HG03558 (cell line): ENCODE data around the gene UBTD1.

Experiments
- ATAC-seq: cut with Tn5 transposase; IDR thresholded peaks from one replicate; pipeline ENCODE4 v1.9.1; 2021; ENCODE audit warnings: moderate number of reproducible peaks; ENCODE audit not compliant: unreplicated experiment; ENCODE audit errors: extremely low read depth

Gene UBTD1

GRCh38 chr10:97481071-97481470 lies 17.7 kb upstream of the UBTD1 start:
- ATAC-seq = no peak

GRCh38 chr10:97482381-97482780 lies 16.3 kb upstream of the UBTD1 start:
- ATAC-seq = no peak

- no peak for ATAC-seq
Measured at GRCh38 chr10:97483506-97483905, 15.2 kb upstream of the UBTD1 start.

GRCh38 chr10:97483921-97484320 lies 14.8 kb upstream of the UBTD1 start:
- no peak for ATAC-seq

GRCh38 chr10:97485647-97486281 lies 13.0 kb upstream of the UBTD1 start:
- ATAC-seq = no peak

GRCh38 chr10:97490592-97490991 lies 8.1 kb upstream of the UBTD1 start:
- no peak for ATAC-seq

GRCh38 chr10:97494151-97494550 lies 4.6 kb upstream of the UBTD1 start:
- ATAC-seq = no peak

- ATAC-seq = no peak
Measured at GRCh38 chr10:97494863-97495506, 3.7 kb upstream of the UBTD1 start.

GRCh38 chr10:97497572-97498075 lies 1.1 kb upstream of the UBTD1 start:
- ATAC-seq = no peak

GRCh38 chr10:97498076-97498840 lies 466 bp upstream of the UBTD1 start, which contains the start of gene MMS19:
Gene MMS19, minus strand, starts transcription at chr10:97498422. Its CDS starts 38 bp downstream, at chr10:97498384.
- peak; percentile 74 for ATAC-seq

- no peak for ATAC-seq
Measured at GRCh38 chr10:97499561-97500296, 1.0 kb downstream of the UBTD1 start.

- ATAC-seq = no peak
Measured at GRCh38 chr10:97500297-97500575, 1.5 kb downstream of the UBTD1 start.

GRCh38 chr10:97502916-97503315 lies 4.2 kb downstream of the UBTD1 start:
- ATAC-seq = no peak

GRCh38 chr10:97503406-97503805 lies 4.7 kb downstream of the UBTD1 start:
- ATAC-seq = no peak

- no peak for ATAC-seq
Measured at GRCh38 chr10:97505152-97505551, 6.4 kb downstream of the UBTD1 start.

- no peak for ATAC-seq
Measured at GRCh38 chr10:97506199-97506991, 7.7 kb downstream of the UBTD1 start.

GRCh38 chr10:97508342-97508741 lies 9.6 kb downstream of the UBTD1 start:
- no peak for ATAC-seq

GRCh38 chr10:97509120-97509680 lies 10.5 kb downstream of the UBTD1 start:
- ATAC-seq = no peak

GRCh38 chr10:97510686-97511085 lies 12.0 kb downstream of the UBTD1 start:
- no peak for ATAC-seq
